RWPE1 (cell line): ENCODE results near the gene NAALADL2.

ENCODE experiments used
- CTCF ChIA-PET: fragments of 350-600 bp; sonication (Branson Sonifier 250); formaldehyde crosslinking; extraction: SDS; loops from one replicate; lab custom pipeline; 2021; lab: Yijun Ruan, JAX
- POLR2A ChIA-PET: fragments of 400-600 bp; formaldehyde crosslinking; extraction: SDS; loops from one replicate; lab custom pipeline; 2020; ENCODE audit warnings: antibody characterized with exemption; ENCODE audit not compliant: low non-redundant PET; lab: Yijun Ruan, JAX
- DNase-seq: peaks from one replicate; pipeline ENCODE4 v3.0.0; 2012; ENCODE audit warnings: low spot score
- H3K27ac ChIP-seq: fragments of 450-650 bp; 2 replicates; pipeline ENCODE4 v1.5.1; 2017
- CTCF ChIP-seq: fragments of 450-650 bp; conservative IDR thresholded peaks from 2 replicates; pipeline ENCODE4 v1.5.1; 2017; ENCODE audit warnings: low read depth, mild to moderate bottlenecking

Gene NAALADL2

GRCh38 chr3:175735866-175736265 is 876.7 kb downstream of the NAALADL2 start:
- ChIA-PET POLR2A (no interaction called here), CTCF (no interaction called here)
- TF ChIP-seq CTCF: no peak
- no peak overlapping the region for H3K27ac ChIP-seq
- DNase-seq: no peak

GRCh38 chr3:175737646-175738572 is 878.8 kb downstream of the NAALADL2 start:
- TF ChIP-seq CTCF: no peak
- POLR2A ChIA-PET: no interaction called here
- H3K27ac ChIP-seq: no peak overlapping the region
- DNase-seq: peak; percentile 13
- CTCF ChIA-PET: no interaction called here

- DNase-seq: no peak
- ChIA-PET CTCF (interaction anchor here (0.7 kb wide), 1 partner anchor 459 kb away, joined by 3 read pairs; no protein-coding TSS in a partner anchor), POLR2A (no interaction called here)
- TF ChIP-seq CTCF: no peak
- no peak overlapping the region for H3K27ac ChIP-seq
Observed at GRCh38 chr3:175741951-175742350, 882.8 kb downstream of the NAALADL2 start.

GRCh38 chr3:175743733-175744400 is 884.7 kb downstream of the NAALADL2 start:
- no peak for TF ChIP-seq CTCF
- POLR2A ChIA-PET: no interaction called here
- H3K27ac ChIP-seq: no peak overlapping the region
- CTCF ChIA-PET: interaction anchor here (0.5 kb wide), 1 partner anchor 61 kb away, joined by 3 read pairs; no protein-coding TSS in a partner anchor
- DNase-seq: peak; percentile 62

GRCh38 chr3:175746308-175746707 is 887.2 kb downstream of the NAALADL2 start:
- TF ChIP-seq CTCF: no peak
- ChIA-PET POLR2A (no interaction called here), CTCF (no interaction called here)
- no peak overlapping the region for H3K27ac ChIP-seq
- no peak for DNase-seq

- H3K27ac ChIP-seq: no peak overlapping the region
- CTCF ChIA-PET: no interaction called here
- DNase-seq: peak; percentile 77
- POLR2A ChIA-PET: no interaction called here
- TF ChIP-seq CTCF: no peak
Observed at GRCh38 chr3:175748087-175748730, 889.1 kb downstream of the NAALADL2 start.
